HG03520 (cell line): Measurements from ENCODE around the gene CA7.
"Not testable (repeated sequence)": the region's sequence is repeated elsewhere in the genome, so short reads cannot be mapped to it uniquely, and the experiment has no call there.

Source experiments
- ATAC-seq: cut with Tn5 transposase; IDR thresholded peaks from one replicate; pipeline ENCODE4 v1.9.1; 2021; ENCODE audit warnings: mild to moderate bottlenecking, moderate library complexity; ENCODE audit not compliant: unreplicated experiment

The CA7 gene

GRCh38 chr16:66895999-66896398, 51.8 kb downstream of the CA7 start:
- no peak for ATAC-seq

GRCh38 chr16:66896682-66897081, 52.5 kb downstream of the CA7 start:
- not testable (repeated sequence) for ATAC-seq

GRCh38 chr16:66898207-66898606, 54.0 kb downstream of the CA7 start:
- ATAC-seq: no peak

GRCh38 chr16:66898933-66899309, 54.7 kb downstream of the CA7 start:
- no peak for ATAC-seq

GRCh38 chr16:66899310-66899944, 55.2 kb downstream of the CA7 start:
- ATAC-seq: no peak

- no peak for ATAC-seq
These were observed 55.9 kb downstream of the CA7 start for GRCh38 chr16:66899945-66900710.

- ATAC-seq: no peak
These were observed 56.7 kb downstream of the CA7 start for GRCh38 chr16:66900721-66901441.

- ATAC-seq: no peak
These were observed 57.4 kb downstream of the CA7 start for GRCh38 chr16:66901626-66902025.

- no peak for ATAC-seq
These were observed 58.7 kb downstream of the CA7 start for GRCh38 chr16:66902648-66903543.
